Stromal cell of bone marrow (primary cell): ENCODE results near the gene KIAA0930.

Experiments used
- DNase-seq: peaks from one replicate; pipeline ENCODE4 v3.0.0-alpha.2; 2012; ENCODE audit warnings: low read depth

Gene KIAA0930

DNA sequence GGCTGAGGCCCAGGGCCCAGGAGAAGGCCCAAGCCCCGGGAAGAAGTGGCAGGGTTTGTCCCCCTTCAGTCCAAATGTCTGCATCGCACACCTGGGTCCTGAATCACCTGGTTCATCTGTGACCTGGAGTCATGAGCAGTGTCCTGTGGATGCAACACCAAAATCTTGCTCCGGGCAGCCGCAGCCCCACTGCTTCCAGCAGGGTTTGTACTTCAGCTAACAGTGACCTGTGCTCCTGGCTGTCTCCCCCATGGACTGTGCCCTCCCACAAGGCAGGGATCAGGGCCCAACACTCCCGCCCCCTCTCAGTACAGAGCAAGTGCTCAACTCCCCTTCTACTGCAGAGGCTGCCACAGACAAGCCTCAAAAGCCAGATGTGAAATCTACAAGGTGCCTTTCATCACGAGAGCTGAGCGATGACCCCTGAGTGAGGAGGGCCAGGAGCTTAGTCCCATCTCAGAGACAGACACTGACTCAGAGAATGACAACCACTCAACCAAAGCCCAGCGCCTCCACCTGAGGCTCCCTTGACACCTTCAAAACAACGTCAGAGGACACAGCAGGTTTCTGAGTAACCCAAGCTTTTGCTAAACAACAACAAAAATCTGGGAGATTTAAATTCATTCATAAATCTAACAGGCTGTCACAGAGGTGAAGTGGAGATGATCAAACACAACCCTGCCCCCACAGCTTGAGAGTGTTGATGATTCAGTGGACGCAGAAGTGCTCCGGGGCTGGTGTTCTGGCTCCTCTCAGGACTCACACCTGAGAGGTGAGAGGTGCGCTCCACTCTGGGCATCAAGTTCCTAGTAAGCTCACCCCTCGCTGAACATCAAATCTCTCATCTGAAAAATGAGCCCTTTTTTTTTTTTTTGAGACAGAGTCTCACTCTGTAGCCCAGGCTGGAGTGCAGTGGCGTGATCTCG lies 3.4 kb downstream of the KIAA0930 start:
- DNase-seq, result no peak

- DNase-seq, result no peak
Measured at GRCh38 chr22:45235851-45236342, 4.8 kb downstream of the KIAA0930 start.

DNA sequence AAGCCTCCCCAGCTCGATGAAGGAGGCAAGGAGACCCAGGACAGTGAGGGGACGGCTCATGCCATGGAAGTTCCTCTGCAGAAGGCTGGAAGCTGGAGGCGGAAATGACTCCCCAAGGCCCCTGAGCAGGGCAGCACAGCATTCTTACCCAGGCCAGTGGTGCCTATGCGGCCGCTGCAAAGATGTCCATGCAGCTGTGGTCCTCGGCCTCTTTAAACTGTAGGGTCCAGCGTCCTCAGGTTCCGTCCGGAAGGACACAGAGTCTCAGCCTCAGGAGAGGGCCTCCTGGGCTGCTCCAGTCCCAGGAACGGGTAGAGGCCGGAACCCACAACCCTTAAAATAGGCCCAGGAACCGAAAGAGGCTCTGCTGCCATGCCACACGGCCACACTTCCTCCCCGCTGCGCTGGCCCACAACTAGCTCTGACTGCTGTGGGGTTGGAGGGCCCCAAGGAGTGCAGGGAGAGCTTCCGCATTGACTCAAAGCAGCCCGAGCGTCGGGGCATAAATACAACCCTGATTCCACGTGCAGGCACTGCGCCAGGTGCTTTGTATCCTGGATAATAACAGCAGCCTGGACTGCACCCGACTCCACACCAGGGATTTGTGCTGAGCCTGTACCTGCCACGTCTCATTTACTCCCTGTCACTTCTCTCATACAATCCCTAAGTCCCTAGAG lies 5.5 kb downstream of the KIAA0930 start:
- DNase-seq, result no peak

- no peak for DNase-seq
Measured at GRCh38 chr22:45233827-45234226, 6.9 kb downstream of the KIAA0930 start.

- no peak for DNase-seq
Measured at GRCh38 chr22:45233386-45233785, 7.3 kb downstream of the KIAA0930 start.

GRCh38 chr22:45231293-45231692 lies 9.4 kb downstream of the KIAA0930 start:
- no peak for DNase-seq

DNA sequence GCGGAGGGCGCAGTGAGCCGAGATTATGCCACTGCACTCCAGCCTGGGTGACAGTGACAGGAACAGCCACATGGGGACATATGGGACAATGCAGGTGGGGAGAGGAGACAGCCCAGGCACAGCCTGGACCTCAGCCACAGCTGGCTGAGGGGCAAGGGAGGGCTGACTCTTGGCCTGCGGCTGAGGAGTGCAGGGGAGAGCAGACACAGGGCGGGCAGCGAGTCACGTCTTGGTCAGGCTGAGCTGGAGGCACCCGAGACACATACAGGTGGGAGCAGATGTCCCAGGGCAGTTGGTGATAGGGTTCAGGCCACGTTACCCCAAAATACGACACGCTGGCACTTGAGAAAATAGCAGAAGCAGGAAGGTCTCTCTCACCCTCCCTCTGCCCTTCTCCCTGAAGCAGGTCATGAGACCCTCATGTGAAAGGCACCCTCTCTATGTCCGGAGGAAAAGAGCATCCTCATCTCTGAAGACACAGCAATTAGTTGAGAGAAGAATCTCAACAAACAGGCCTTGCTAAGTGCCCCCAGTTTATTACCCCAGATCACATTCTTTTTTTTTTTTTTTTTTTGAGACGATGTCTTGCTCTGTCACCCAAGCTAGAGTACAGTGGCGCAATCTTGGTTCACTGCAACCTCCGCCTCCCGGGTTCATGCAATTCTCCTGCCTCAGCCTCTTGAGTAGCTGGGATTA lies 10.5 kb downstream of the KIAA0930 start:
- DNase-seq, result no peak

- DNase-seq, result no peak
Measured at GRCh38 chr22:45229181-45229580, 11.5 kb downstream of the KIAA0930 start.

DNA sequence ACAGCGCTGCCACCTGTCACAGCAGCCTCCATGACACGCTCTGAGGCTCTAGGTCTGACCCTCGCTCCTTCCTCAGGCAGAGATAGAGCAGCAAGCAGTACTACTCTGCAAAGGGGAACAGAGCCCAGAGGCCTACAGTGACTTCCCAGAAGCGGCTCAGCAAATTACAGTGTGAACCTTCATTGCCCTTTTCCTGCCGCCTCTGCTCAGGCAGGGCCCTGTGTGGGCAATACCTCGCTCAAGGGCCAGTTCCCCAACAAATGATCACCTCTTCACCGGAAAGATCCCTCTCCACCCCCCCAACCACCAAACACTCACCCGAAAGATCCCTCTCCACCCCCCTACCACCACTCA lies 12.3 kb downstream of the KIAA0930 start:
- no peak for DNase-seq

DNA sequence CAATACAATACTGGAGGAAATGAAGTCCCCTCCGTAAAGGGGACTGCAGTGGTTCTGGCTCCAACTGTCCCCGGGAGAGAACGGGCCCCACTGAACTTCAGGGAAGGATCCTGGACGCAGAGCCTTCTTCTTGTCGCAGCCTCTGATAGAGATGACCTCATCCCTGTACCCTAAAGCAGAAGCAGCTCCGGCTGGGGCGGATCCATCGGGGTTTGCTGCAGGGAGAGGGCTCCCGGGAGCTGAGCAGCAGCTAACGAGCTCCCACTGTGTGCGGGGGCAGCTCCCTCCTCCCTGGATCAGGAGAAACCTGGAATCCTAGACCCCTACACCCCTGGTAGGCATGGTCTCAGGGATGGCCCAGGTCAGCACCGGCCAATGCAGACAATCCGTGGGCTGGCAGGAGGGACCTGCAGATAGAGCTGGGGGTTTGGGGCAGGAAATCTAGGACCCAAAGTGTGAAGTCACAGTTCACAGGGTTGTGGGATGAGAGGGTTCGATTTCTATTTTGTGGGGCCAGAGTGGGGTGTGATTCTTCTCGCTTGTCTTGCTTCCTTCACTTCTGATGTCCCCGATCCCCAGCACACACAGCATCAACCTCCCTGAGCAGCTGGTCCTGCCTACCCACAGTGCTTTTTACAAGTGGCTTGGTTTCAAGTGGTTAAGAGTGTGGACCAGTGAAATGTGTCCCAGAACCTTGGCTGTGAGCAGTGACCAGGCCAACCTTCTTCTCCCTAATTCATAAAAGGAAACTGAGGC lies 12.9 kb downstream of the KIAA0930 start:
- no peak for DNase-seq

DNA sequence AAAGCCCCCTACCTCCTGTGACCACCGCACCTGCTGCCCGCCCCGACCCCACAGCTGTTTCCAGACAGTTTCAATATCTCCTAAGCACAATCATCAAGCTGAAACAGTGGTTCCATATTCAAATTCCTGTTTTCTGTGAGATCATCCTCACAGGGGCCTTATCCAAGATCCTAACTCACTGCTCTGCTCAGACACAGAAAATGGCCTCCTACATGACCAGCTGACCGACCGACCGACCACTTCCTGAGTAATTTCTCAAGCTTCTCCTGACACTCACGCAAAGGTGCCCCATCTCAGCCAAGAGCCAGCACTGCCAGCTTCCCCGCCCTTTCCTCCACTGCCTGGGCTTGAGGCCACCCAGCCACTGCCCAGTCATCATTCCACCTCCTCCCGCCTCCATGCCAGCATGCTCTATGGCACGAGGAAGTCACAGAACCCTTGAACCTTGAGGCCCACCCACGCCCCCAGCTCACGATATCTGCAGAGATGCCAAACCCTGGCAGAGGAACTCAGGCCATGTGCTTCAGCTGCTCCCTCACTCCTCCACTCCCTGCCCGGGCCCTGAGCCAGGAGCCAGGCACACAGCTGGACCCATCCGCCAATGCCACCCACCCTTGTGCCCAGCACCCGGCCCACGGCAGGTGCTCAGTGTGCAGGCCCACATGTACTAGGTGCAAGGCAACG lies 14.0 kb downstream of the KIAA0930 start:
- no peak for DNase-seq

DNA sequence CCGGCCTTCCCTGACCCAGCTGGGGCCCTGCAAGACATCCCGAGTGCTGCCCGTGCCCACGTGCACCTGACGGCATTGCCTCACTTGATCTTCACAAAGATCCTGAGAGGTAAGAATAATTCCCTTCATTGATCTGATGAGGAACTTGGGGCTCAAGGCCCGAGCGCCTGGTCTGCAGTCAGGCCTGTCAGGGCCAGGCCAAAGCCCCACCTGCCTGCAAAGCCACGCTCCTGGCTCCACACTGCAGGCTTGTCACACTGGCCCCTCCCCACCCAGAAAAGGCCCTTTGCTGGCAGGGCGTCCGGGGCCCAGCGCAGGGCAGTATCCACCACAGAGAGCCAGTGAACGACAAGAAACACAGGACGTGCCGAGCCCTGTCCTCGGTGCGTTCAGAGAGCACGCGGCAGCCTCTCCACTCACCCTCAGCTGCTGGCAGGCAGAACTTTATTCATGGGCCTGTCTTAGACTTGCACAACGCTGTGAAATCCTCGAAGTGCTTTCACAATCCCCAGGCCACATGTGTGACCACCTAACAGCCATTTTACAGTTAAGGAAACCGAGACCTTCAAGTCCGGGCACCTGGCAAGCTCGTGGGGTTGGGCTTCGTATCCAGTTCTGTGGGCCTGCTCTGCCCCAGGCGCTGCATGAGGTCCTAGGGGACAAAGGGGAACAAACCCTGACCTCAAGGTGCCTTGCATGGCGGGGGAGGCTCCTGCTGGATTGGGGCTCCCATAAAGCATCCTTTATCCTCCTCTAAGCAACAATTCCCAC lies 14.8 kb downstream of the KIAA0930 start:
- no peak for DNase-seq

DNA sequence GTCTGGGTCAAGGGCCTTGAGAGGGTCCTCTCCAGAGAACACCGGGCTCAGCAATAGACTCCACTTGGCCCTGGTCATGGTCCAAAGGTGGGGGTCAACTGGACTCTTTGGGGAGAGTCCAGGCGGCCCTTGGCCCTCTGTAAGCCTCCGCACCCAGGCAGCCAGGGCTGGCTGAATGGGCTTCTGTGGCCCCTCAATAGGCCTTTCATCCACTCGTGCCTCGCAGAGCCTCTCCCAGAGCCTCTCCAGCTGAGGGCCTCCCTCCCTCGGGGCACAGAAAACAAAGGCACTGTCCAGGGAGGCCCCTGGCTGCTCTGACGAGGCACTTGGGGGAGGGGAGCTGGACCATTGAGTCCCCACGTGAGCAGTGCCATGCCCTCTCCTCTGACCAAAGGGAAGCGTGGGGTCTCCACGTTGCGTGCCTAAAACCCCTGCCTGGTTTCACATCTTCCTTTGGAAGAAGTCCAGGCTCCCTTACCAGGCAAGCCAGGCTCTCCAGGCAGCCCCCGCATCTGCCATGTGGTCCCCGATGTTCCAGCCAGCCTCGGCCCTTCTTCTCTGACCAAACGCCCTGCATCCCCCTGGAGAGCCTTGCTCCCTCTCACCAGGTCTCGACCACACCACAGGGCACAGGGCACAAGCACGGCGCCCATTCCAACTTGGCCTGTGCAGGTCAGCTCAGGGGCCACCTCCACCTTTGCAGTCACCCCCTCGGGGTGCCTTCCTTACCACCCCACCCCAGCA lies 15.5 kb downstream of the KIAA0930 start:
- no peak for DNase-seq

DNA sequence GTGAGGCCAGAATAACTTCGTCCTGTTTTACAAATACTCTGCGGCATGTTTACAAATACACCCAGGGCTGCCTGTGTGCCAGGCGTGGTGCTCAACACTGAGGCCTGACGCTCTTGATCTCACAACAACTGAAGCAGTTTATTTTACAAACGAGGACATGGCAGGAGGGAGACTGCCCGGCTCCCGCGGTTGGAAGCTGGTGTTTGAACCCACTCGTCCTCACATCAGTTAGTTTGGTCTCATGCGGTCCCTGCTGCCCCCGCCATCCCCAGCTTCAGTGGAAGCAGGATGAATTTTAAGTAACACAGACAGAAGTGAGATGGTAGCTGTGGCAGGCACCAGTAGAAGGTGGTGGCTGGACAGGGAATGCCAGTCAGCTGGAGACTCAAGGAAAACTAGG lies 16.4 kb downstream of the KIAA0930 start:
- no peak for DNase-seq

GRCh38 chr22:45223304-45224117 lies 17.2 kb downstream of the KIAA0930 start:
- no peak for DNase-seq

- DNase-seq, result no peak
Measured at GRCh38 chr22:45221201-45221600, 19.5 kb downstream of the KIAA0930 start.

- DNase-seq, result no peak
Measured at GRCh38 chr22:45218976-45219375, 21.7 kb downstream of the KIAA0930 start.

DNA sequence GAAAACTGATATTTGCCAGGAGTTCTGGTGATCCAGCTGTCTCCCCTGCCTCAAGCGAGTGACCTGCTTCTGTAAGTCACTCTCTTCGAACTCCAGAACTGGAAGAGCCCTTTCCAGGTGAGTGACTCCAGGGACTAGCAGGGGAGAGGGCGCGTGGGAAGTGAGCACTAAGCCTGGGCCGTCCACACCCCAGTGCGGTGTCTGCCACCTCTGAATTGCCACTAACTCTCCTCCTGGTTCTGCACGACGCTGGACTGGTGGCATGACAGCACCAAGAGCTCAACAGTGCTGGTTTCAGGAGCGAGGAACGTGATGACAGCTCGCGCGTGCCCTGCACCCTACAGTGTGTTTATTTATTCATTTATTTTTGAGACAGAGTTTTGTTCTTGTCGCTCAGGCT lies 22.9 kb downstream of the KIAA0930 start:
- no peak for DNase-seq

- DNase-seq, result no peak
Measured at GRCh38 chr22:45217345-45217744, 23.3 kb downstream of the KIAA0930 start.
